HUES6 (cell line): Measurements from ENCODE around the gene TRAM2.
A peak's percentile ranks its signal among the peaks of the same experiment; 100 is the strongest.

Experiments used
- H3K27ac ChIP-seq: 2 replicates; pipeline ENCODE4 v1.7.0; 2013; ENCODE audit warnings: low read depth, mild to moderate bottlenecking, low read length, inconsistent platforms
- H3K27me3 ChIP-seq: 2 replicates; pipeline ENCODE4 v1.6.1; 2013; ENCODE audit warnings: low read length; ENCODE audit not compliant: control insufficient read depth, insufficient read depth
- H3K36me3 ChIP-seq: 2 replicates; pipeline ENCODE4 v1.6.1; 2013; ENCODE audit warnings: low read length; ENCODE audit not compliant: control insufficient read depth, insufficient read depth
- H3K4me1 ChIP-seq: 2 replicates; pipeline ENCODE4 v1.6.1; 2013; ENCODE audit warnings: low read length; ENCODE audit not compliant: control insufficient read depth, insufficient read depth
- H3K4me3 ChIP-seq: 2 replicates; pipeline ENCODE4 v1.5.1; 2013; ENCODE audit warnings: low read depth, low read length
- H3K9ac ChIP-seq: one replicate; pipeline ENCODE4 v1.6.1; 2013; ENCODE audit warnings: mild to moderate bottlenecking, low read length
- H3K9me3 ChIP-seq: 2 replicates; pipeline ENCODE4 v1.6.1; 2013; ENCODE audit warnings: low read depth, low read length; ENCODE audit not compliant: control insufficient read depth, insufficient read depth

TRAM2 gene

DNA sequence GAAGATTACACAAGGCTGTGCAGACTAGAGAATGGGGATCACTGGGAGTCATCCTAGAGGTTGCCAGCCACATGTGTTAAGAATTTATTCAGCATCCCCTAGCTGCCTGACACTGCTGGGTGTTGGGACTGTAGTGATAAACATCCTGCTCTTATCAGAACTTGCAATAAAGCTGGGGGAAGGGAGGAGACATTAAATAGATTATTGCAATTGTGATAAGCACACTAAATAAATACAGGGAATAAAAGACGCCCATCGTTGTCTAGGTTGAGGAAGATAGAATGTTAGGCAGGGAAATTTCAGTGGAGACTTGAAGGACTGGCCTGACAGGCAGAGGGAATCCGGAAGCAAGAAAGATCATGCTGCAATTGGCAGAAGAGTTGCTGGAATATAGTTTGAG, 33.2 kb upstream of the TRAM2 start:
- Histone ChIP-seq H3K4me3 (no peak overlapping the region), H3K36me3 (no peaks in the 10 kb centered on the region), H3K27me3 (no peaks in the 10 kb centered on the region), H3K27ac (no peak overlapping the region), H3K9ac (no peak overlapping the region), H3K4me1 (peaks cover 7% of the 10 kb centered on the region), H3K9me3 (no peaks in the 10 kb centered on the region)

GRCh38 chr6:52605610-52606185, 28.8 kb upstream of the TRAM2 start:
- H3K9ac ChIP-seq = no peak overlapping the region
- H3K4me1 ChIP-seq = no peaks in the 10 kb centered on the region; the same call in 1 of the 2 replicates
- no peak overlapping the region for H3K4me3 ChIP-seq
- no peaks in the 10 kb centered on the region for H3K9me3 ChIP-seq
- H3K27ac ChIP-seq = no peak overlapping the region
- H3K36me3 ChIP-seq = no peaks in the 10 kb centered on the region
- no peaks in the 10 kb centered on the region for H3K27me3 ChIP-seq

DNA sequence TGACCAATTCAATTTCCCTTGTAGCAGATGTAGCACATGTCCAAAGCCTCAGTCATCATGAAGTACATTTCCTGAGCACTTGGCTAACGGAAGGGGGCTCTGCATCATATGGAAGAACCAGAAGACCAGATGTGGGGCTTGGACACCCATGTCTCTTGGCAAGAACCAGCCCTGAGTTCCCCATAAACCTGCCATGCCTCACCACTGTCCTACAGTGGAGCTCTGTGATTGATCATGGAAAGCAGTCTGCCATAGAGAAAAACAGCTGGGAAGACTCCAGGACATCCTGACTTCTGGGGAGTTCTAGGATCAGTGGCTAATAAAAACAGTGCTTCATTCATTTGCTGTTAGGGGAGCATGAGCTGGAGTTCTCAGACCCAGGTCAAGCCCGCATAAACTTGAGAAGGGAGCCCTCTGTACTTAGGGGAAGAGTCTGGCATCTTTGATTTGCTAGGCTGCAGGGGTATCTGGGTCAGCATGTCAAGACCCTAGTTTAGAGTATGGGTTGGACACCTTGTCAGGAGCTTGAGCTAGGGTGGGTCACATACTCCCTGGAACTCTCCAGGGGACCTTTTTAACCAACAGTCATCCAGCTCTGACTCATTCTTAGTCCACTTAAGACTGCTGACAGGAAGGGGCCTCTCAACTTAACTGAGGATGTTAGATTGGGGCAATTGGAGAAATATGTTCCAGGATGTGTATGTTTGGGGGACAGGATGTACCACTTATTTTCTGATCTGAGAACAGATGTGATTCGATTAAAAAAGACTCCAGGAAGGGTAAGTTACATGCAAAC, 26.3 kb upstream of the TRAM2 start:
- Histone ChIP-seq H3K27ac (no peak overlapping the region), H3K4me1 (peaks cover 5% of the 10 kb centered on the region), H3K9me3 (no peaks in the 10 kb centered on the region), H3K4me3 (no peak overlapping the region), H3K27me3 (no peaks in the 10 kb centered on the region), H3K9ac (no peak overlapping the region), H3K36me3 (no peaks in the 10 kb centered on the region)

- Histone ChIP-seq H3K27ac (no peak overlapping the region), H3K36me3 (no peaks in the 10 kb centered on the region), H3K9ac (no peak overlapping the region), H3K27me3 (no peaks in the 10 kb centered on the region), H3K4me1 (peaks cover 24% of the 10 kb centered on the region), H3K4me3 (no peak overlapping the region), H3K9me3 (no peaks in the 10 kb centered on the region)
Observed at GRCh38 chr6:52598824-52599190, 21.9 kb upstream of the TRAM2 start.

DNA sequence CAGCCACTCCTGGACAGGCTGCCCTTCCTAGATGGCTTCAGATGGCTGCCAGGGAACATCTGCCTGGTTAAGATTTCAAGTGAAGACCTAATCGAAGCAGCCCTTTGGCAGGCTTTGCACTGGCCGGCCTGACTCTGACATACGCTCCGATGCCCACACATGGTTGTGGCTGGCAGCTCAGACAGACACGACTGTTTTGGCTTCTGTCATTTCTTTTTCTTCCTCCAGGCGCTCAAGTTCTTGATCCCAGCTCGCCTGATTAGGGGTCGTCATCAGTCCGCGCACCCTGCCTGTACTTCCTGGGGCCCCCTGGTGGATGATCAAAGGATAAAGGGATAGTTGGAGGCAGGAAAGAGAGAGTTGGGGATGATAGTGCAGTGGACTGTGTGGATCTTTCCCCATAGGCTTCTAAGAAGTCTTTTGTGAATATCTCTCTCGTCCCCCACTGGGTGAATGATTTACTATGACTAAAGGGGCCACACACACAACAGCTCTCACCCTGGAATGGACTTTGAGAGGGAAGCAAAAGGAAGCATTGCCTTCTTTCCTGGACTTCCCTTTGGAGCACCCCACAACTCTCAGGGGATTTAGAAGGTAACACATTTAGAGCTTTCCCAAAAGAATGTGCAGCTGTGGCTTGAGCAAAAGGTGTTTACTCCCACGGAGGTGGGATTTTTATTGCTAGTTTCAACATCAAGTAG, 21.4 kb upstream of the TRAM2 start:
- H3K27ac ChIP-seq = no peak overlapping the region

DNA sequence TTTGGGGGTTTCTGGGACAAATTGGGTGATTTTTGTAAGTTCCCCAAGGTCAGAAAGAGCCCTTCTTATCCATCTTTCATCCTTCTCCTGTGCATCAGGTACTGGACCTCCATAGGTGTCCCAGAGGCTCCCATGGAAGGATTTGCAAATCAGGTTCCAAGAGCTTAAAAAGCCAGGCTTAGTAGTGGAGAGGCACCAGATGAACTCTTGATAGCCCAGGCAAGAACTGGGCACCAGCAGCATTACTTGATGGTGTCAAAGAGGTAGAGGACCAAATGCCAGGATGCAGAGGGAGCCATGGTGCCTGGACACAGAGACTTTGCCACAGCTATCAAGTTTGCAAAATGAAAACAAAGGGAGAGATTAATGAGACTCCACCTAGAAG, 20.9 kb upstream of the TRAM2 start:
- Histone ChIP-seq H3K36me3 (no peaks in the 10 kb centered on the region), H3K4me1 (peaks cover 24% of the 10 kb centered on the region), H3K27me3 (no peaks in the 10 kb centered on the region), H3K4me3 (peak overlapping the region; percentile 26), H3K9ac (peak overlapping the region; percentile 38), H3K27ac (no peak overlapping the region), H3K9me3 (no peaks in the 10 kb centered on the region)

More for the DNA sequence above, 21.4 kb upstream of the TRAM2 start:
- H3K4me1 ChIP-seq = peaks cover 24% of the 10 kb centered on the region
- H3K36me3 ChIP-seq = no peaks in the 10 kb centered on the region
- H3K9ac ChIP-seq = peak overlapping the region; percentile 38
- H3K27me3 ChIP-seq = no peaks in the 10 kb centered on the region
- H3K4me3 ChIP-seq = peak overlapping the region; percentile 26
- no peaks in the 10 kb centered on the region for H3K9me3 ChIP-seq

- Histone ChIP-seq H3K9me3 (no peaks in the 10 kb centered on the region), H3K27ac (no peak overlapping the region), H3K9ac (no peak overlapping the region), H3K4me1 (peaks cover 27% of the 10 kb centered on the region), H3K4me3 (no peak overlapping the region), H3K36me3 (no peaks in the 10 kb centered on the region), H3K27me3 (no peaks in the 10 kb centered on the region)
Observed at GRCh38 chr6:52596371-52597028, 19.6 kb upstream of the TRAM2 start.

- Histone ChIP-seq H3K9ac (no peak overlapping the region), H3K27me3 (no peaks in the 10 kb centered on the region), H3K27ac (no peak overlapping the region), H3K36me3 (no peaks in the 10 kb centered on the region), H3K4me1 (peaks cover 27% of the 10 kb centered on the region), H3K9me3 (no peaks in the 10 kb centered on the region), H3K4me3 (no peak overlapping the region)
Observed at GRCh38 chr6:52595796-52596130, 18.9 kb upstream of the TRAM2 start.

- Histone ChIP-seq H3K4me1 (peaks cover 27% of the 10 kb centered on the region), H3K36me3 (no peaks in the 10 kb centered on the region), H3K9me3 (no peaks in the 10 kb centered on the region), H3K27ac (no peak overlapping the region), H3K4me3 (no peak overlapping the region), H3K9ac (peak overlapping the region; percentile 23), H3K27me3 (no peaks in the 10 kb centered on the region)
Observed at GRCh38 chr6:52595000-52595795, 18.3 kb upstream of the TRAM2 start.

GRCh38 chr6:52594221-52594620, 17.4 kb upstream of the TRAM2 start:
- H3K27me3 ChIP-seq = no peaks in the 10 kb centered on the region
- no peak overlapping the region for H3K9ac ChIP-seq
- peaks cover 28% of the 10 kb centered on the region for H3K4me1 ChIP-seq
- H3K9me3 ChIP-seq = no peaks in the 10 kb centered on the region
- H3K27ac ChIP-seq = no peak overlapping the region
- H3K36me3 ChIP-seq = no peaks in the 10 kb centered on the region
- no peak overlapping the region for H3K4me3 ChIP-seq
